Measurements from ENCODE around the gene PTPRN2. TPM values are rescaled to one million over a fixed set of nuclear protein-coding genes. Genes with fewer than 3 reads are reported as not detected.

The PTPRN2 gene
- total RNA-seq, 2 experiments from 2014 or later, result 7.0 to 7.2 TPM

- POLR2A ChIA-PET, result no interaction called here
- peaks cover 6% of the 10 kb centered on the region for H3K4me1 Mint-ChIP-seq (ENCODE audit: low read depth)
- no peak overlapping the region for H3K4me3 Mint-ChIP-seq
- H3K36me3 Mint-ChIP-seq (ENCODE audit: low read depth), result peaks cover 7% of the 10 kb centered on the region
- H3K27ac Mint-ChIP-seq, result no peak overlapping the region
- ATAC-seq (no peak), DNase-seq (no peak)
- H3K27me3 Mint-ChIP-seq (ENCODE audit: low read depth), result no peaks in the 10 kb centered on the region
- CTCF ChIA-PET, result no interaction called here
- no peaks in the 10 kb centered on the region for H3K9me3 Mint-ChIP-seq (ENCODE audit: insufficient read depth)
Observed at GRCh38 chr7:157561523-157561785, 1026.2 kb downstream of the PTPRN2 start.

- Mint-ChIP-seq H3K36me3 (ENCODE audit: low read depth) (peaks cover 7% of the 10 kb centered on the region), H3K27ac (no peak overlapping the region), H3K9me3 (ENCODE audit: insufficient read depth) (no peaks in the 10 kb centered on the region), H3K4me1 (ENCODE audit: low read depth) (peaks cover 4% of the 10 kb centered on the region), H3K4me3 (no peak overlapping the region), H3K27me3 (ENCODE audit: low read depth) (no peaks in the 10 kb centered on the region)
- DNase-seq, result no peak
- CTCF ChIA-PET, result no interaction called here
- POLR2A ChIA-PET, result no interaction called here
- ATAC-seq, result no peak
Observed at GRCh38 chr7:157560710-157561522, 1026.7 kb downstream of the PTPRN2 start.

DNA sequence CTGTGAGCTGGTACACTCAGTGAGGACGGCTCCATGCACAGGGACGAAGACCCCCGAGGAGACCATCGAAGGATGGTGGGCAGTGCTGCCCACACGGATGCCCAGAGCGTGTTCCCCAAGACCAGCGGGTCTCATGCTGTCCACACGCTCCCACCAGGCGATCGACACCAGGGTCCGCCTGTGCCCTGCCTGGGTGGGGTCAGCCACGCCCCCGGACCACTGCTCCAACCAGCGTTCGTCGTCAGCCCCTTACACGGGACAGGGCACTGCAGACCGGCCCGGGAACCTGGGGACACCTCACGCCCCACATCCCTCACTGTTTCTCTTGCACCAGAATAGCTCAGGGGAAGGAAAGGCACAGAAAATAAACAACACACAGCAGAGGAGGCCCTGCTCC is 1027.4 kb downstream of the PTPRN2 start:
- Mint-ChIP-seq H3K4me3 (no peak overlapping the region), H3K9me3 (ENCODE audit: insufficient read depth) (no peaks in the 10 kb centered on the region), H3K27ac (no peak overlapping the region), H3K4me1 (ENCODE audit: low read depth) (no peaks in the 10 kb centered on the region), H3K36me3 (ENCODE audit: low read depth) (peaks cover 7% of the 10 kb centered on the region), H3K27me3 (ENCODE audit: low read depth) (no peaks in the 10 kb centered on the region)
- POLR2A ChIA-PET, result no interaction called here
- ATAC-seq (no peak), DNase-seq (no peak)
- CTCF ChIA-PET, result no interaction called here

DNA sequence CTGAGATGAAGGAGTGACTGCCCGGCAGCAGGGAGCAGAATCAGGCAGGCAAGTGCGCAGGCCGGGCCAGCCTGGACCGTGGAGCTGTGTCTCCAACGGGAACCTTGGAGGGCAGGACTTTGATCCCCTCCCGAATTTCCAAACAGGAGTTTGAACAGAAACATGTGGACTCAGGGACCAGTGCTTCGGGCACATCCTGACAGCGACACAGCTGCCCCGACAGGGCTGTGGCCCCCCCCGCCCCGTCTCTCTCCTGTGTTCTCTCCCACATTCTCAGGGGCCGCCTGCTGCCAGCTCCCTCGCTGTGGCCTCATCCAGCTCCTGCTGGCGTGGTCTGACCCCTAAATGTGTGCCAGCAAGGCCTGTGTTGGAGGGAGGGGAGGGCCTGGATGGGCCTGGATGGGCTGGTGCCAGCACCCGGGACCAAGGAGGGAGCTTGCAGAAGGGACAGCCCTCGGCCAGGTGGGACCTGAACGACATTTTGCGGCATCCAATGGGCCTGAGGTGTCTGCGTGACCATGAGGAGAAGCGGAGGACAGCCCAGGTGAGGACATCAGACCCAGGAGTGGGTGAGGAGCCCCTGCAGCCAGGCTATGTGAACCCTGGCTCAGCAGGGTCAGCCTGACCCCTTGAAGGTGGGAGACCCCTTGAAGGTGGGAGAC is 1027.9 kb downstream of the PTPRN2 start:
- peaks cover 4% of the 10 kb centered on the region for H3K36me3 Mint-ChIP-seq (ENCODE audit: low read depth)
- no peaks in the 10 kb centered on the region for H3K9me3 Mint-ChIP-seq (ENCODE audit: insufficient read depth)
- no peak overlapping the region for H3K27ac Mint-ChIP-seq
- no peaks in the 10 kb centered on the region for H3K4me1 Mint-ChIP-seq (ENCODE audit: low read depth)
- no peaks in the 10 kb centered on the region for H3K27me3 Mint-ChIP-seq (ENCODE audit: low read depth)
- DNase-seq, result no peak
- no peak overlapping the region for H3K4me3 Mint-ChIP-seq
- CTCF ChIA-PET, result no interaction called here
- no peak for ATAC-seq
- POLR2A ChIA-PET, result no interaction called here

DNA sequence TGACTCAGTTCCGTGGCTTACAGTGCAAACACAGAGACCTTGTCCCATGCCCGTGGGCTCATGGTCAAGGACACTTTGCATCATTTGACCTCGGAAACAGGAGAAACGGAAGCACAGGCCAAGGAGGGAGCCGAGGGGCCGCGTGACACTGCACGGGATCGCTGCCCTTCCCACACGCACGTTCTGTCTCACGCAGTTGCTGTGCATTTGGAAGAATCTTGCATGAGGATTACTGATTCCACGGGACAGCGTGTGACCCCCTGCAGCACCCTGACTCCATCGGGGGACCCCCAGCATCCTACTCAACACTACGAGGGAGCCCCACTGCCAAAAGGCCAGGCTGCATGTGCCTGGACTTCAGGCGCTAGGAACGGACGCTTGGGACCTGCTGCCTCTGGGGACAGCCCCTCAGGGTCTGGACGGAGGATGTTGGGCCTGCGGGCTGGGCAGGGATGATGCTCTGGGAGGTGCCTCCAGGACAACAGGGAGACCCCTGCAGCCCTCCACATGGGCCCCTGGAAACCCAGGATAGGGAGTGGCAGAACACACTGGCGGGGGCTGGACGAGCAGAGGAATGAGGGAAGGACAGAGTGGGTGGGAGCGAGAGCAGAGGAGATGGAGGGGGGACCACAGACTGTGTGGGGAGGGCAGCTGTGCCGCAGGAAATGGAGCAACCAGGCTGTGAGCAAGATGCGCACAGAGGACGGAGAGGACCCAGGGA is 1028.6 kb downstream of the PTPRN2 start:
- H3K4me1 Mint-ChIP-seq (ENCODE audit: low read depth), result no peaks in the 10 kb centered on the region
- no peaks in the 10 kb centered on the region for H3K9me3 Mint-ChIP-seq (ENCODE audit: insufficient read depth)
- H3K27ac Mint-ChIP-seq, result no peak overlapping the region
- no peaks in the 10 kb centered on the region for H3K36me3 Mint-ChIP-seq (ENCODE audit: low read depth)
- no peaks in the 10 kb centered on the region for H3K27me3 Mint-ChIP-seq (ENCODE audit: low read depth)
- ATAC-seq (no peak), DNase-seq (no peak)
- CTCF ChIA-PET, result no interaction called here
- POLR2A ChIA-PET, result no interaction called here
- no peak overlapping the region for H3K4me3 Mint-ChIP-seq

- Mint-ChIP-seq H3K36me3 (ENCODE audit: low read depth) (peaks cover under 1% of the 10 kb centered on the region), H3K27ac (no peak overlapping the region), H3K9me3 (ENCODE audit: insufficient read depth) (no peaks in the 10 kb centered on the region), H3K4me1 (ENCODE audit: low read depth) (no peaks in the 10 kb centered on the region), H3K4me3 (no peak overlapping the region), H3K27me3 (ENCODE audit: low read depth) (no peaks in the 10 kb centered on the region)
- CTCF ChIA-PET, result no interaction called here
- POLR2A ChIA-PET, result no interaction called here
- ATAC-seq (no peak), DNase-seq (no peak)
Observed at GRCh38 chr7:157558516-157558874, 1029.1 kb downstream of the PTPRN2 start.

GRCh38 chr7:157558061-157558460 is 1029.6 kb downstream of the PTPRN2 start:
- H3K36me3 Mint-ChIP-seq (ENCODE audit: low read depth), result peaks cover 2% of the 10 kb centered on the region
- H3K27me3 Mint-ChIP-seq (ENCODE audit: low read depth), result no peaks in the 10 kb centered on the region
- no peaks in the 10 kb centered on the region for H3K4me1 Mint-ChIP-seq (ENCODE audit: low read depth)
- POLR2A ChIA-PET, result no interaction called here
- H3K9me3 Mint-ChIP-seq (ENCODE audit: insufficient read depth), result no peaks in the 10 kb centered on the region
- ATAC-seq (no peak), DNase-seq (no peak)
- no peak overlapping the region for H3K27ac Mint-ChIP-seq
- CTCF ChIA-PET, result no interaction called here
- H3K4me3 Mint-ChIP-seq, result no peak overlapping the region

DNA sequence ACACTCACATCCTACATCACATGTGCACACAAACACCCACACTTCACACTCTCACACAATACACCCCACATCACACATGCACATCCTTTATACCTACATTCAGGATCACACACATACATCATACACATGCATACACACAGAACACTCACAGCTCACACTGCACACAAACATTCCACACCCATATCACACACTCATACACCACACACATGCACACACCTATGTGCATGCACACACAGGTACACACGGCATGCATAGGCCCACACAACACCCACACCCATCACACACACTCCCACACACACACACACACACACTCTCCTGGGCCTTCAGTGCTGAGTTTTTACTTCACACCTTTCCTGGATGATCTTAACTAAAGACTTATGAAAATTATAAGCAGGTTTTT is 1030.4 kb downstream of the PTPRN2 start:
- Mint-ChIP-seq H3K36me3 (ENCODE audit: low read depth) (peaks cover 5% of the 10 kb centered on the region), H3K9me3 (ENCODE audit: insufficient read depth) (no peaks in the 10 kb centered on the region), H3K27me3 (ENCODE audit: low read depth) (no peaks in the 10 kb centered on the region), H3K4me3 (no peak overlapping the region), H3K4me1 (ENCODE audit: low read depth) (no peaks in the 10 kb centered on the region), H3K27ac (no peak overlapping the region)
- ChIA-PET CTCF (no interaction called here), POLR2A (no interaction called here)
- no peak for DNase-seq
- ATAC-seq, result no peak

- Mint-ChIP-seq H3K9me3 (ENCODE audit: insufficient read depth) (no peaks in the 10 kb centered on the region), H3K4me1 (ENCODE audit: low read depth) (no peaks in the 10 kb centered on the region), H3K27ac (no peak overlapping the region), H3K27me3 (ENCODE audit: low read depth) (no peaks in the 10 kb centered on the region), H3K4me3 (no peak overlapping the region), H3K36me3 (ENCODE audit: low read depth) (peaks cover 5% of the 10 kb centered on the region)
- ChIA-PET POLR2A (no interaction called here), CTCF (no interaction called here)
- no peak for ATAC-seq
- no peak for DNase-seq
Observed at GRCh38 chr7:157556642-157556944, 1031.0 kb downstream of the PTPRN2 start.

DNA sequence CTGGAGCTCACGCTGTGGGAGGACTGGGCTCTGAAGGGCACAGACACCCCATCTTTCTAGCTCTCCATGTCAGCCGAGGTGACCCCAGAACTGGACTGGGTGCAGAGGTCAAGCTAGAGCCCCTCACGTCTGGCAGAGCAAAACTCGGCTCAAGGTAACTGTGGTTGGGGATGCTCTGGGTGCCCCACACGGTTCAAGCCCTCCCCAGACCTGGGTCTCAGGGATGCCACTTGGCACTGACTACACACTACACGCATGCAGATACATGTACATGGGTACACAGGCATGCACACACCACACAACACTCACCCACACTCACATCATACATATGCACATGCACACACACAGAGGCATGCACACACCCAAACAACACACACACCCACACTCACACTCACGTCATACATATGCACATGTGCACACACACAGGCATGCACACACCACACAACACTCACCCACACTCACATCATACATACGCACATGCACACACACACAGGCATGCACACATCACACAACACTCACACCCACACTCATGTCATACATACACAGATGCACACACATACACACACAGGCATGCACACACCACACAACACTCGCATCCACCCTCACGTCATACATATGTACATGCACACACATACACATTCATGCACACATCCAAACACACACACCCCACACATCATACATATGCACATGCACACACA is 1031.5 kb downstream of the PTPRN2 start:
- H3K27ac Mint-ChIP-seq, result no peak overlapping the region
- DNase-seq (no peak), ATAC-seq (no peak)
- no peaks in the 10 kb centered on the region for H3K9me3 Mint-ChIP-seq (ENCODE audit: insufficient read depth)
- ChIA-PET CTCF (no interaction called here), POLR2A (no interaction called here)
- H3K36me3 Mint-ChIP-seq (ENCODE audit: low read depth), result peaks cover 5% of the 10 kb centered on the region
- H3K27me3 Mint-ChIP-seq (ENCODE audit: low read depth), result no peaks in the 10 kb centered on the region
- H3K4me1 Mint-ChIP-seq (ENCODE audit: low read depth), result no peaks in the 10 kb centered on the region
- no peak overlapping the region for H3K4me3 Mint-ChIP-seq

DNA sequence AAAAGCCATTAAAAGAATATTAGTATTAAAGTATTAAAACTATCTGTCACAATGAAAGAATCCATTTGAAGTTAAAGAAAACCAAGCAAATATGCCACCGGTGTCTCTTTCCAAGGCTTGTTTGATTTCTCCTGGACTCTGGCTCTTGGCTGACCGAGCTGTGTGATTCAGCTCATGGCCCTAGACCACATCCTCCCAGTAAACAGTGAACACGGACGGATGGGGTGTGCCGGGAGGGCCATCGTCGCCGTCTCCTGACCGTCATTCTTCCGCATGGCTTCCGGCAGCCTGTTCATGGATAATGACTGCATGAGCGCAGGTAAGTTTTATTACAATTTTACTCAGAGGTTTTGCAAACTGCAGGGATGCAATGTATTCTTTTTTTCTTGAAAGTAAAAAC is 1032.3 kb downstream of the PTPRN2 start:
- no peak overlapping the region for H3K4me3 Mint-ChIP-seq
- no peaks in the 10 kb centered on the region for H3K27me3 Mint-ChIP-seq (ENCODE audit: low read depth)
- DNase-seq (no peak), ATAC-seq (no peak)
- H3K4me1 Mint-ChIP-seq (ENCODE audit: low read depth), result no peaks in the 10 kb centered on the region
- CTCF ChIA-PET, result no interaction called here
- POLR2A ChIA-PET, result no interaction called here
- H3K27ac Mint-ChIP-seq, result no peak overlapping the region
- H3K9me3 Mint-ChIP-seq (ENCODE audit: insufficient read depth), result no peaks in the 10 kb centered on the region
- H3K36me3 Mint-ChIP-seq (ENCODE audit: low read depth), result peaks cover 5% of the 10 kb centered on the region

GRCh38 chr7:157554393-157555238 is 1033.0 kb downstream of the PTPRN2 start:
- H3K9me3 Mint-ChIP-seq (ENCODE audit: insufficient read depth), result no peaks in the 10 kb centered on the region
- H3K27me3 Mint-ChIP-seq (ENCODE audit: low read depth), result no peaks in the 10 kb centered on the region
- CTCF ChIA-PET, result no interaction called here
- no peak overlapping the region for H3K4me3 Mint-ChIP-seq
- H3K36me3 Mint-ChIP-seq (ENCODE audit: low read depth), result peaks cover 5% of the 10 kb centered on the region
- DNase-seq (no peak), ATAC-seq (no peak)
- POLR2A ChIA-PET, result no interaction called here
- H3K4me1 Mint-ChIP-seq (ENCODE audit: low read depth), result no peaks in the 10 kb centered on the region
- H3K27ac Mint-ChIP-seq, result no peak overlapping the region

Data from activated CD8-positive, alpha-beta T cell treated with anti-CD3 and anti-CD28 coated beads, Interleukin-2, amount 10 ng/mL, durations not matched to agents 7 days and 5 days (primary cell).